Tibial nerve (tissue), 4 donors: ENCODE measurements around the gene MDP1.

Experiments
- CTCF ChIP-seq, 5 experiments: fragments of 200-600 bp in 3 of 5; fragments of 450-650 bp in 2 of 5; sonication (generic) in 3 of 5; IDR thresholded peaks; one replicate each; pipeline ENCODE4 v1.5.1; 2016 to 2019; ENCODE audit warnings: antibody characterized with exemption in 5 of 5, mild to moderate bottlenecking in 3 of 5, moderate library complexity in 2 of 5
- EP300 ChIP-seq, 2 donors: sonication (generic); formaldehyde crosslinking; IDR thresholded peaks; one replicate each; pipeline ENCODE4 v1.6.1; 2017; ENCODE audit warnings: antibody characterized with exemption in 2 of 2, mild to moderate bottlenecking in 1 of 2
- POLR2A ChIP-seq, 2 donors: fragments of 450-650 bp; IDR thresholded peaks; one replicate each; pipeline ENCODE4 v1.6.1; 2017; ENCODE audit warnings: antibody characterized with exemption in 2 of 2, mild to moderate bottlenecking in 2 of 2, moderate library complexity in 2 of 2

GRCh38 chr14:24188251-24189058, 27.4 kb downstream of the MDP1 start, which contains the start of gene IPO4:
- TF ChIP-seq CTCF (IDR thresholded peaks at IDR 0.05) (peak in 1 of 5 experiments; percentile 35), POLR2A (IDR thresholded peaks at IDR 0.05) (peak; percentile 24 to 31), EP300 (IDR thresholded peaks at IDR 0.05) (peak; percentile 91 to 95)
